IPS-NIHi7 (cell line): ENCODE measurements around the gene POLK.
"Not testable (repeated sequence)": the region's sequence is repeated elsewhere in the genome, so short reads cannot be mapped to it uniquely, and the experiment has no call there.

Experiments used
- DNase-seq: peaks from one replicate; pipeline ENCODE4 v3.0.0; 2012; ENCODE audit warnings: mixed read lengths; ENCODE audit errors: extremely low spot score

Gene POLK

DNA sequence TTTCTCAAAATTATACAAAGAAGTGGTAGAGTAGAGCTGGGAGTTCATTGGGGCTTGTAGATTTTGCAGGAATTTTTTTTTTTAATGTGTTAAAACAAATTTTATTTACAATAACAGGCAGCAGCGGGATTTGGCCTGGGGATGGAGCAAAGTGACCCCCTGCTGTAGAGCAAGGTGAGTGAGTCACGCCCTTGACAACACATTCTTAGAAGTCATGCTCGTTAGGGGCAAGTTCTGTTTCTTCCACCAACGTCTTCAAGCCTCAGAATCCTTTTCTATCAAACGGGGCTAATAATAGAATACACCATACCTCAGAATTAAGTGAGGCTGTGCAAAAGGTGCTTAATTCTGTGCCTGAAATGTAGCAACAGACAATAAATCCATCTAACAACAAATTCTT is 98.5 kb downstream of the POLK start:
- DNase-seq: peak; percentile 39

DNA sequence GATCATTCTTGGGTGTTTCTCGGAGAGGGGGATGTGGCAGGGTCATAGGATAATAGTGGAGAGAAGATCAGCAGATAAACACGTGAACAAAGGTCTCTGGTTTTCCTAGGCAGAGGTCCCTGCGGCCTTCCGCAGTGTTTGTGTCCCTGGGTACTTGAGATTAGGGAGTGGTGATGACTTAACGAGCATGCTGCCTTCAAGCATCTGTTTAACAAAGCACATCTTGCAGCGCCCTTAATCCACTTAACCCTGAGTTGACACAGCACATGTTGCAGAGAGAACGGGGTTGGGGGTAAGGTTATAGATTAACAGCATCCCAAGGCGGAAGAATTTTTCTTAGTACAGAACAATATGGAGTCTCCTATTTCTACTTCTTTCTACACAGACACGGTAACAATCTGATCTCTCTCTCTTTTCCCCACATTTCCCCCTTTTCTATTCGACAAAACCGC is 99.2 kb downstream of the POLK start:
- DNase-seq: not testable (repeated sequence)

DNA sequence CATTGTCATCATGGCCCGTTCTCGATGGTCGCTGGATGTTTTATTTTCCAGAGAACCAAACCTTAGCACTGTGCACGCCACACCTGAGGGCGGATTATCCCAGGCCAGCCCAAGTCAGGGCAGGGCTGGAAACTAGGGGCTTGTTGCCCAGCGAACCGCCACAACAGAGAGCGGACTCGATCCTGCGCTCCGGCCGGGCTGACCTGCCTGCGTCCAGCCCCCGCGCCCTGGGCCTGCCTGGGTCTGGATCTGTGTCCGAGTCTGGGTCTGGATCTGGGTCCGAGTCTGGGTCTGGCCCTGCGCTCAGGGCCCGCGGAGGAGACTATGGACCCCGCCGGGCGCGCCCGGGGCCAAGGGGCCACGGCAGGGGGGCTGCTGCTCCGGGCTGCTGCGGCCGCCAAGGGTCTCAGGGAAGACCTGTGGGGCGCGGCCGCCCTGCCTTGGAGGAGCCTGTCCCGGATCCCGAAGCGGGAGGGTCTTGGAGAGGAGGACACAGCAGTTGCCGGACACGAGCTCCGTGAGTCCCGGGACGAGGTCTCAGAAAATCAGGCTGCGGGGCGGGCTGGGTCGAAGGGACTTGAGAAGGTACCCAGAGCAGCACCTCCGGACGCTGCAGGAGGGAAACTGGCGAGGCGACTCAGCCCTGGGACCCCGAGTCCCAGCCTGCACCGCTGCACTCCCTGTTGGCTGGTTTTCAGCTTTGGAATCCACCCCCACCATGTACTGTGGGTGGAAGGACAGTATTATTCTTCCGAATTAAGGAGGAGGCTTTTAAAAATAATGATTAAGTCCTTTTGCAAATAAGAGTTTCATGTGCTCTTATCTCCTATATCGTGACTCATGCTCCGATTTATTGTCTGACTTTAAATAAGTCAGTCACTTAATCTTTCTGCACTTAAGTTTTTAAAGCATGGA is 99.9 kb downstream of the POLK start, which contains the start of gene ANKDD1B:
Gene ANKDD1B (plus strand): TSS at position 143 of the 915 bp plus-strand sequence. CDS start 182 bp downstream, at position 325.
- peak; percentile 57 for DNase-seq

DNA sequence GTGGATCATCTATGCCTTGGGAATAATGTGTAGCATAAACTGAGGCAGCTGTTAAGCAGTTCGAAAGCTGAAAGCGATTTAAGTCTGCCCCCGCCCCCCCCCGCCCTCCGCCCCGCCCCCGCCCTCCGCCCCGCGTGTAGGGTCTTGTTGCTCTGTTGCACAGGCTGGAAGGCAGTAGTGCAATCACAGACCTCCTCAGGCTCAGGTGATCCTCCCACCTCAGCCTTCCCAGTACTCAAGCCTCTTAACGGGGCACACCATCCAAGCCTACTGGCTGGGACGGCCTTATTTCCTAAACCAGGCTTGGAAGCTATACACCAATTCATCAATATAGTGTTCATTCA is 100.5 kb downstream of the POLK start:
- no peak for DNase-seq

DNA sequence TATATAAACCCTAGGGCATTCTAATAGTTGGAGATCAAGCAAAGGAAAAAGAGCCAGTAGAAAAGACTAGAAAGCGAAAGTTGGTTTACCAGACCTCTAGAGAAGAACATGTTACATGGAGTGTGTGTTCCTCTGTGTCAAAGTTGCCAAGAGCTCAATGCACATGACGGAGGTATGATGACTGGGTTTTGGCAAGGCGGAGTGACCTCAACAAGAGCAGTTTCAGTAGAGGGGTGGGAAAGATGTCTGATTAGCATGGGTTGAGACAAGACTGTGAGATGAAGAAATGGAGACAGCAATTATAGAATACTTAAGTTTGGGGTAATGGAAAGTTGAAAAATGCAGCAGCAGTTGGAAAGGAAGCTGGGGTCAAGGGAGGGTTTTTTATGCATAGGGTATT is 101.2 kb downstream of the POLK start:
- no peak for DNase-seq

DNA sequence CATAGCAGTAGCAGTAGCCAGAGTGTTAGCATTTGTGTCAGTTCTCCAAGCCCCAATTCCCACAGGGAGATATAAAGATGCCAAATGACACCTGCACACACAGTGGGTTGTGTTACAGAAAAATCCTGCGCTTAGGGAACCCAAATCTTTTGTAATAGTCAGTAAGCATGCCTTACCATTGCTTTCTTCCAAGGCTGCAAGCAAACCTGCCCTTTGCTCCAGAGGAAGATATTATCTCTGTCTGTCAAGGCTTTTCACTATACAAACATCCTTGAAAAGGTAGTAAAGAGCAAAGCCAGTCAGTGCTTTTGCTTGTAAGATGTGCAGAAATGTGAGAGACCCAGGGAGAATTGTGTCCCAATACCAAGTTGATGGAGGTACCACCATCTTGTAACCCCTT is 102.5 kb downstream of the POLK start:
- no peak for DNase-seq

DNA sequence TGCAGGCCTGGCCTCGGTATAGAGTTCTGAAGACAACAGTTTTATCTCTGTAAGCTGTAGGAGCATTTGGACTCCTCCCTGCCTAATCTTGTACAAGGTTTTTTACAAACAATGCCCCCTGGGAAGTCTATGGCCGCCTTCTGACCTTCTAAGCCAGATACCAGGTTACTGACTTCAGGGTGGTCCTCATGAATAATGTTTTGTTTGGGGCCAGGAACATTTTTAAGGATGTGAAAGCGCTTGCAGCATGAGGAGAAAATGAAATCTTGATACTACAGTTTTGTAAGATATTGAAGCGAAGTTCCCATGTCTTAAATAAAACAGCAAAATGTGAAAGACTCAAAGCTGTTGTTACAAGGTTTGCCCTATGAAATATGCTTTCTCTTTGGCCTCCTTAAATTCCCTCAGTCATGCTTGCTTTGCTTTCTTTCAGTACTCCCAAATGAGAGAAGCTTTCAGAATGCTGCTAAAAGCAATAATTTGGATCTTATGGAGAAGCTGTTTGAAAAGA is 104.7 kb downstream of the POLK start:
- DNase-seq: no peak

DNA sequence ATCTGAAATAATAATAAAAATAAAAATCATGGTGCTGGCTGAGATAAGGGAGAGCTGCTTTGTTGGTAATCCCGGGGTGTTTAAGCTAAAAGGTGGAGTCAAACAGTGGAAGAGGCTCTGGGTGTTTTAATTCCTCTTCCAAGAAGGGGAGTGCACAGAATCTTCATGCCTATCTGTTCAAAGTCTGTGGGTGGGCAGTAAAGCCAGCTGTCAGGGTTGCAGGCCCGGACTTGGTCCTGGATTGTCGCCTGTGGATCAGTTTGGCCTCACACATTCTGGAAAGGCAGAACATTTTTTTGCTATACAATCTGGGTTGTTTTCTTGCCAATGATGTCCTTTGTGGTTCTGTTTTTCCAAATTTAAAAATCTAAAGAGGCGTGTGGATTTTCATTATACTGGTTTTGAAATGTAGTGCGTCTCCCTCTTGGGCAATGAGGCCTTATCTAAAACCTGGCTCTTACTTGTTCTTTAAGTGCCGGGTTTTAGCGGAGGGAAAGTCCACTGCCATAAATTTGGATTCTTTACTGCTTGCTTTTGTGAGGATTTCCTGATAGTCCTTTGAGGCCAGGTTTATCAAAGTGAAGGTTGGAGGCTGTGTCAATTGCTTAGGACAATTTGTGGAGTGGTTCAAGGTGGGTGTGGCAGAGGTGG is 105.4 kb downstream of the POLK start:
- no peak for DNase-seq

DNA sequence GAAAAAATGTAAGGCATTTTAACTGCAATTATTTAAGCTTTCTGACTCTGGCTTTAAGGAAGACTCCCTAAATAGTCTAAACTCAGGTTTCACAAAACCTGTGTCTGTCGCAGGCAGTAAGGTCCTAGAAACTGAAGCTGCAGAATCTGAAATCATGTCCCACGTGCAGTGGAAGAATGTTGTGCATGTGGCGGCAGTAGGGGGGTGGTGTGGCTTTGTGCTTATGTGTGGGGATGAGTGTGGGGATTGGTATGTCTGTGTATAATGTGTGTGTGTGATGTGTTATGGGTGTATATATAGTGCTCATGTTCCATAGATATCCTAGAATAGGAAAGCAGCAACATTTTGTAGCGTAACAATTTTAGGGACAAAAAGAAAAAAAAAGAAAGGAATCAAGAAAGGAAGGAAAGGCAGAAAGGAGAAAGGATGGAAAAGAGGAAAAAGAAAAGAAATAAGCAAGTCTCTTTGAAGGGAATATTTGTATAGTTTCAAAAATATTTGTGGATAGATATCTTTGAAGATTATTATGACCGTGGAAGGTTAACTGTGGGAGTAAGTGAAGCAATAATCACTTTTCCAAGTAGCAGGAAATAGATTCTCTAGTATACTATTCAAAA is 106.2 kb downstream of the POLK start:
- no peak for DNase-seq

DNA sequence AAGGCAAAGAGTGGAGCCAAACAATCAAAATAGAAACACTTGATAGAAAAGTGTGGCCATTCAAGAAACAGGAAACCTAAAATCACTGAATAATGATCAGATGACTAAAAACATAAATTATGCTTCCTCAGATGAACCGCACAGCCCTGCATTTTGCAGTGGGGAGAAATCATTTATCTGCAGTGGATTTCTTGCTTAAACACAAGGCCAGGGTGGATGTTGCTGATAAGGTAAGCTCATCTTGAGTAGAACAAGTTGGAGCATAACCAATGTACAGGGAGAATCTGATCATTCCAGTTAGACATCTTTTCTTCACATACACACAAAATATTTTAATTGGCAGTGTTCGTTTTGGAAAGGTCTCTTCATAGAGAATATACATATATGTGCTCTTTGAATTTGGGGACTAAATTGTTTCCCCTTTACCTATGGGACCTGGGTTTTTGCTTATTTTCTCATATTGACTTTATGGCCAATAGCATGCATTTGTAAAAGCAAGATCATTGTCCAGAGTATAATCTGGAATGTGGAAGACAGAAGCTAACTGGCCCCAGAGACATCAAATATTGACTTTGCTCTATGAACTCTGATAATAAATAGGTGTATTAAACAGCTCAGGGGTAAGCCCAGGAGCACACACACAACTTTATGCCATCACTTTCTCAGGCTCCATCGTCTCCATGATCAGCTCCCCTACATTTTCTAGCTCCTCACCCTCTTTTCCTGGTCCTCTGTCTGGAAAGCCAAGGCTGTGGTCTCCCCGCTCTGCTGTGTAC is 108.7 kb downstream of the POLK start:
- DNase-seq: no peak

DNA sequence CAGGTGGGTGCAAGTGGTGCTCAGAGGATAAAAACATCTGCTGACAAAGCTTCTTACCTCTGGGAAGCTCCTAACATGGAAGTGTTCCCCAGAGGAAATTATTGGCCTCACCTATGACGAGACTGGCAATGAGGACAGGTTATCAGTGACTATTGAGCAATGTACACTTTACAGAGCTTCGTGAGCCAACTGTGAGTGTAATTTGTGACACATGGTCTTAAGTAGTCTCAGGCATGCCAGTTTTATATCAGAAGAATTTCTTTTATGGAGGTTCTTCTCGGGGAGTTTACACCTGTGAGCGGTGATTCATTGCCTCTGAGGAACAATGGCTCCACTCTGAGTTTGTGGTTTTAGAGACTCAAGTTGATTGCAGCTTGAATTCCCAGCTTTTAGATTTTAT is 110.9 kb downstream of the POLK start:
- no peak for DNase-seq

DNA sequence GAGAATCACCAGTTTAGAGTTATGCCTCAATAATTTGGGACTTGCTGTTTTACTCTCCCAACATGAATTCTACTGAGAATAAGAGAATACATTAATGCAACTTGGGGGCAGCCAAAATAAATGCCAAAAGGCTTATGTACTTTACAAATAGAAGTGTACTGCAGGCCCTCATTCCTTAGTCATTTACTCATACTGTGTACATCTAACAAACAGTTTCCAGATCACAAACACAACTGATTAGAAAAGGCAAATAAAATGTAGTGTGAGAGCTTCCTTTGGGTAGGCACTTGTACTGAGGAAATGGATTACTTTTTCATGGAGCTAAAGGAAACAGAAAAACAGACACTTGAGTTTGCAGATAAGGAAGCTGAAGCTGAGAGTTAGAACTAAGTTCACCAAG is 112.2 kb downstream of the POLK start:
- DNase-seq: no peak

DNA sequence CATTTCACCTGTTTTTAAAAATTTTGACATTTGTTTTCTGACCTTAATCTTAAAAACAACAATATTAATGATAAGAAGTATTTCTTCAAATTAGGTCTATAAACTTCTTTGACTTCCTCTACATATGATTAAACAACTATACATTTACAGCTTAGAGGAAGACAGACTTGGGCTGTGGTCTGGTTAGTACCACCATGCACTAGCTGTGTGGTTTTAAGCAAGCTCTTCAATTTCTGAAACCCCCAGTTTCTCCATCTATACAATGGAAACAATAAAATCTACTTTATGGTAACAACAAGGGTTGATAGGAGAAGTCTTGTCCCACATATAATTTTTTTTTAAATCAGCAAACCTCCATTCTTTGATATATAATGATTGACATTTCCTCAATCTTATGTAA is 115.3 kb downstream of the POLK start:
- DNase-seq: no peak

DNA sequence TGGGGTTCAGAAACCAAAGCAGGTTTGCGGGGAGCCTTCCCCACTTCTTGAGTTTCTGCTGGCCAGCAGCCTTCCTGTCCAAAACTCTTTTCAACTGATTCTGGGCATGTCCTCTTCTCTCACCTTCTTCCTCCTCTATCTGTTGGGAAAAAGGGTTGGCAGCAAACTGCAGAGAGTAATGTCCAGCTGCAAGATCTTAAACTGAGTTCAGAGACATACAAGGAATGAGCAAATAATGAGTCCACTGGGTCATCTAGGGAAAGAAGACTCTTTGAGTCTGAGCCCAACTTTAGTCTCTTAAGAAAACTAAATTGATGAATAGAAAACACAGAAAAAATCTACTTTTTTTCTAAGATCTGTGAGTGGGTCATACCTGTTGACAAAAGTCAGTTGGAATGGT is 116.1 kb downstream of the POLK start:
- no peak for DNase-seq

DNA sequence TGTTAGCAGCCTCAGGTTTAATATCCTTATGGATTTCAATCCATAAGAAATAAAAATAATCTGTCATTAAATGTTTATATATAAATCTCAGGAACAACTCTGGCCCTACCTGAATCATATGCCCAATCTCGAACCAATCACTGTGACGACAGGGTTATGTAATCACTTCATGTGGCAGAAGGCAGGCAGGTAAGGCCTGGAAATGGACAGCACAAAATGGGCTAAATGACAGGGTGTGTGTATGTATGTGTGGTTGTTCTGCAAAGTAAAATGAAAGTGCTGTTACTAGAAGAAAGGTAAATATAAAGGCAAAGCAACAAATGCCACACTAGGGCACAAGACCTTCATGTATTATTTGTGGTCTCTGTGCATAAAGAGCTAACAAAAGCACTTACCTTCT is 119.2 kb downstream of the POLK start:
- no peak for DNase-seq

DNA sequence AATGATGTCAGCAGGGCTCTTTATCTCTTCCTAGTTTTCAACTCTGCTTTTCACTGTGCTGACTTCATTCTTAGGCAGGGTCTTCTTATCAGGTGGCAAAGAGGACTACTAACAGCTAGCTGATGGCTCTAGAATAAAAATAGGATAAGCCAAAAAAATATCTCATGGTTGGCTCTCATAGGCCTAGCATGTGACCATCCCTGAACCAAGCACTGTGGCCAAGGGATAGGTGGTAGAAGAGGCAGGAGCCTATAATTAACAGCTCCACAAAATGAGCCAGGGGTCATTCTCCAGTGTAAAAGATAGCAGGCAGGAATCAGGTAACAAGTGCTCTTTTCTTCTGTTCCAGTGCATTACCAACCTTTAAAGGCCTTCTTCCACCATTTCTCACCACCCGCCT is 120.6 kb downstream of the POLK start:
- DNase-seq: no peak

DNA sequence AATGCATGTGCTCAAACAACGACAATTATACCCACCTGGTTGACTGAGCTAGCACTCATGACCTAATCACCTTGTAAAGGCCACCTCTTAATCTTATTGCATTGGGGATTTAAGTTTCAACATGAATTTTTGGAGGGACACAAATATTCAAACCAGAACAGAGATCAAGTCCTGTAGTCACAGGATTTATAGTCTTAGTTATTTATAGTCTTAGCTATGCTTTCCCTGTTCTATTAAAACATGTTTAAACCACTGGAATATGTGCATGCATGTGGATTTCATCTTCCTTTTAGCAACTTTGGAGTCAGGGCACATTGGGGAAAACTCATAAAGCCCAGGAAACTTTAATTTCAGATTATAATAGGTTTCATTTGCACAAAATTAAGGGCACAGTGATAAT is 126.3 kb downstream of the POLK start:
- no peak for DNase-seq

DNA sequence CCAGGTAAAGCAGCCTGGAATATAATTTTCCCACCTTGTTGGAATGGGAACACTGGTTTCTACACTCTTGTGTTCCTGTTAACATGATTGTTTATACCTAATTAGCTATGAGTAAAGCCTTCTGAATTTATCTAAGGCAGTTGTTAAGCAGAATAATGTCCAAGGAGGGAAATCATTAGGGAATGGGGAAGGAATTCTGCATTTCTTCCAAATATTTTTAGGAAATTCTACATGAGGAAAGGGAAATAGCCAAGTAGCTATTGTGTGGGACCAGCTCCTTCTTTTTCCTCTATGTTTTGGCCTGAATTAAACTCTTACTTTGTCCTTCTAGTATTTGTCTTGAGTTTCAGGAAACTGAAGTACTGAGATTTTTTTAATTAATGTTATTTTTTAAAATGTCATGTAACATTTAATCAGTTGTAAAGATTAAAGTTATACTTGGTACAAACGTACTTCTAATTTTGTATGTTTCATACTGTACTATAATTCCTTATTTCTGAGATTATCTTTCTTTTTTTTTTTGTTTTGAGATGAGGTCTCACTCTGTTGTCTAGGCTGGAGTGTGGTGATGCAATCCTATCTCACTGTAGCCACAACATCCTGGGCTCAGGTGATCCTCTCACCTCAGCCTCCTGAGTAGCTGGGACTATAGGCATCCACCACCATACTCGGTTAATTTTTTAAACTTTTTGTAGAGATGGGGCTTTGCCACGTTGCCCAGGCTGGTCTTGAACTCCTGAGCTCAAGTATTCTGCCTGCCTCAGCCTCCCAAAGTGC is 128.0 kb downstream of the POLK start:
- DNase-seq: no peak

DNA sequence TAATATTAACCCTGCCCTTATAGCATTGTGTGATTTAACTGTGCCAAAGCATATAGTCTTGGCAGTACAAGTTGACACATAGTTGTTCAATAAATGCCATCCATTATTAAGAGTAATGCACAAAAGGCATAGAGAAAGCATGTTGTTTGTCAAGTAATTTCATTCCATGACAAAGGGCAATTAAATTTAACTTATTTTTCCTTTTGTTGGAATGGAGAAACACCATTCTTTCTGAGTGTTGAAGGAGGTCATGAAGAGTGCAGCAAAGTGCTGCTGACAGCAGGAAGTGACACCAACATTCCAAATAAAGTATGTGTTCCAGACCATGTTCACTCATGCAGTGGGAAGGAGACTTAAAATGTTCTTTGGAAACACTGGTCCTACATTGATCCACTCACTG is 128.7 kb downstream of the POLK start:
- no peak for DNase-seq

DNA sequence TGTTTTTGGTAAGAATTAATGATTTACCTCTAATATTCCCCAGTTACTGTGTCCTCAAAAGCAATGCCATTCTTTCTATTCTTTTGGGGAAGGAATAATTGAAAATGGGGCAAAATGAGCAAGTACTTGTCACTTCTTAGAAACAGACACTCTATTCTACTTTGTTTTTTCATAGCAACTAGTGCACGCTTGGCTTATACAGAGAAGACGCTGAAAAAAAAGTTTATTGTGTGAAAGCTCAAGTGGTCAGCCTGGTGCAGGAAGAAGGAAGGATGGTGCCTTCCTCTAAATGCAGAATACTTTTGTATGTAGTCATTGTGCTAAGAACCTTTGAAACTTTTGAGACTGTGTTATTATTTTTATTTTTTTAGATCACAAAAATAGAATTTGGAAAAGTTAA is 129.1 kb downstream of the POLK start:
- DNase-seq: no peak

DNA sequence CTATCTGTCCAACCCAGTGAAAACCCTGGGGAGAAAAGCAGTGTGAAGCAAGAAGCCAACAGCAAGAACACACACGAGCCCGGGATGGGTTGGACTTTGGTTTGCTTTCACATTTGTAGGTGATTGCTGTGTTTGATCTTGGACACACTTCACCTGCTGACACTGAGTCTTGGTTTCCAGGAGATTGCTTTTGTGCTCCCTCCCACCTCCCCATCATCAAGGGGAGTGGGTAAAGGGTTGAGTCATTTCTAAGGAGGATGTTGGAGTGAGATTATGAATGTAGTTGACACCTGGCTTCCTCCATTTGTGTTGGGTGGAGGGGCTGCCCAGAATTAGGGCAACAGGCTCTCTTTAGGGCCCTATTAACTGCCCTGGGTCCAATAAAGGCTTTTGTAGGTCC is 137.0 kb downstream of the POLK start:
- DNase-seq: no peak
